Measurements from ENCODE around the gene RTN1. TPM values are rescaled to one million over a fixed set of nuclear protein-coding genes. Genes with fewer than 3 reads are reported as not detected.

RTN1 gene
- total RNA-seq, 4 donors from 2014 or later, result 2.4 to 4.9 (median 4.6) TPM; not detected in 1

DNA sequence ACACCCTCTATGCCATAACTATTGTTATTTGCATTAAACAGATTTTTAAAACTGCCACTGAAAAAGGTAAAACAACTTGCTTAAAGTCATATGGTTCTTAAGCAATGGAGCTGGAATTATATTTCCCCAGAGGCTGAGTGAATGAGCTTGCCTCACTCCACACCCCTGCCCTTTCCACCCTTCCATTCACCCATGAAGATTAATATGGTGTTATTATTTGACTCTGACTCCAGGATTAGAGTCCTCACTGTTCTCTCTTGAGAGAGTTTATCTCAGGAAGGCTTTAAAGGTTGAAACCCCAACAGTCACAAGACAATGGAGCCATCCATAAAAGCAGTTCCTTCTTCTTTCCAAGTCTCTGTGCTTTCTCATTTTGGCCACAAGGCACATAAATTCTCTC, 84.9 kb downstream of the RTN1 start:
- no peak for DNase-seq
- no peaks in the 10 kb centered on the region for H3K27me3 ChIP-seq
- no peaks in the 10 kb centered on the region for H3K9me3 ChIP-seq
- in situ Hi-C loops (cut with MboI; ENCODE audit: low pct_ligation_motif_present in 1 of 4, low pct_unique_long_range_greater_than_20kb in 1 of 4, low sequenced_read_pairs in 3 of 4) (no loop called here), intact Hi-C loops (cut with DNase I; ENCODE audit: low total_unique reads) (no loop called here)
- no peak overlapping the region for H3K4me3 ChIP-seq
- H3K27ac ChIP-seq, result no peak overlapping the region
- peaks cover 0 to 2% (median 0%) of the 10 kb centered on the region in 4 donors for H3K36me3 ChIP-seq
- H3K4me1 ChIP-seq, result no peaks in the 10 kb centered on the region
- TF ChIP-seq, protein P1, sequence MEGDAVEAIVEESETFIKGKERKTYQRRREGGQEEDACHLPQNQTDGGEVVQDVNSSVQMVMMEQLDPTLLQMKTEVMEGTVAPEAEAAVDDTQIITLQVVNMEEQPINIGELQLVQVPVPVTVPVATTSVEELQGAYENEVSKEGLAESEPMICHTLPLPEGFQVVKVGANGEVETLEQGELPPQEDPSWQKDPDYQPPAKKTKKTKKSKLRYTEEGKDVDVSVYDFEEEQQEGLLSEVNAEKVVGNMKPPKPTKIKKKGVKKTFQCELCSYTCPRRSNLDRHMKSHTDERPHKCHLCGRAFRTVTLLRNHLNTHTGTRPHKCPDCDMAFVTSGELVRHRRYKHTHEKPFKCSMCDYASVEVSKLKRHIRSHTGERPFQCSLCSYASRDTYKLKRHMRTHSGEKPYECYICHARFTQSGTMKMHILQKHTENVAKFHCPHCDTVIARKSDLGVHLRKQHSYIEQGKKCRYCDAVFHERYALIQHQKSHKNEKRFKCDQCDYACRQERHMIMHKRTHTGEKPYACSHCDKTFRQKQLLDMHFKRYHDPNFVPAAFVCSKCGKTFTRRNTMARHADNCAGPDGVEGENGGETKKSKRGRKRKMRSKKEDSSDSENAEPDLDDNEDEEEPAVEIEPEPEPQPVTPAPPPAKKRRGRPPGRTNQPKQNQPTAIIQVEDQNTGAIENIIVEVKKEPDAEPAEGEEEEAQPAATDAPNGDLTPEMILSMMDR (IDR thresholded peaks at IDR 0.05), result no peak
- no peak for TF ChIP-seq POLR2AphosphoS5 (IDR thresholded peaks at IDR 0.05)
- no peak for TF ChIP-seq EP300 (IDR thresholded peaks at IDR 0.05; ENCODE audit: low read depth)
- no peak for TF ChIP-seq POLR2A (IDR thresholded peaks at IDR 0.05)

DNA sequence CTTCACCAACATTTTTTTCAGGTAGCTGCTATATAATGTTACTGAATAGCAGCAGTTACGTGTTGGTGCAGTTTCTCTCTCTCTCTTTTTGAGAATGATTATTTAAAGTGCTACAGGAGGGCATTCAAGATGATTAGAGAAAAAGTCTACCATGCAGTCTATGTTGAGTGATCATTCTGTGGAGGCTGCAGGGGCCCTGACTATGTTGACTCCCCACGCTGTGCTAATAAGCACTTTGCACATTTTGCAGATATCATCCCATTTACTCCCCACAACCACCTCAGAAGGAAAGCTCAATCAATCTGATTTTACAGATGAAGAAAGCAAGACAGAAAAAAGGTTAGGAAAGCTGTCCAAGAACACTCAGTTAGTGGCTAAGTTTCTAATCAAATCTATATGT, 87.8 kb downstream of the RTN1 start:
- Histone ChIP-seq H3K27ac (no peak overlapping the region), H3K4me3 (no peak overlapping the region), H3K36me3 (no peaks in the 10 kb centered on the region), H3K27me3 (no peaks in the 10 kb centered on the region), H3K4me1 (no peaks in the 10 kb centered on the region), H3K9me3 (no peaks in the 10 kb centered on the region)
- in situ Hi-C loops (cut with MboI; ENCODE audit: low pct_ligation_motif_present in 1 of 4, low pct_unique_long_range_greater_than_20kb in 1 of 4, low sequenced_read_pairs in 3 of 4) (no loop called here), intact Hi-C loops (cut with DNase I; ENCODE audit: low total_unique reads) (no loop called here)
- DNase-seq, result no peak
- WGBS, 2 donors (ENCODE audit: low coverage in 1 of 2), result 38 to 62% methylated on average over 1 to 2 of the region's 2 CpGs
- no peak for TF ChIP-seq EP300 (IDR thresholded peaks at IDR 0.05; ENCODE audit: low read depth)
- no peak for TF ChIP-seq POLR2AphosphoS5 (IDR thresholded peaks at IDR 0.05)
- TF ChIP-seq, protein P1 (IDR thresholded peaks at IDR 0.05), result no peak
- no peak for TF ChIP-seq POLR2A (IDR thresholded peaks at IDR 0.05)

DNA sequence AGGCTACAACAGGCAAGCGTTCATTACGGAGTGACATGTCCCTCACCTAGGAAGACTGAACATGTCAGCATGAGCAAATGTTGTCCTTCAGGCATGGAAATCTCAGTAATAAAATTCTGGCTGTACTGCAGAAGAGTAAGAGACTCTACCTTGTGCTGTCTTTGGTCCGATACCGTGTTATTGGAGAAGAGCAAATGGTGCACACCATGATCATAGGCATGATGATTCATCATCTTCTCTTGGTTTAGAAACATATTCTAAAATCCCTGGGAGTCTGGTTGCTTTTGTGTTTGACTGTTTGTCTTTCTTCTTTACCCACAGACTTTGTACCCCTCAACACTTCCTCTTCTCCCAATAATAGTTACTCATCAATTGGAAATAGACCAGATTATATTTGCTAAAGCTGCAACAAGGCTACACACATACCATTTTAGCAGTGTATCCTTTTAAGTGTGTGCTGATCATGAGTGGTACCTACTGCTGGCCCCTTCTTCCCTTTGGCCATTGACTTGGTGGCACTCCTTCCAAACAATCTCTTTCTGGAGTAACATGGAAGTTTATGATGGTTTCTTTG, 93.5 kb downstream of the RTN1 start:
- Histone ChIP-seq H3K27me3 (no peaks in the 10 kb centered on the region), H3K36me3 (no peaks in the 10 kb centered on the region), H3K9me3 (no peaks in the 10 kb centered on the region), H3K4me1 (no peaks in the 10 kb centered on the region), H3K4me3 (no peak overlapping the region), H3K27ac (no peak overlapping the region)
- intact Hi-C loops (cut with DNase I; ENCODE audit: low total_unique reads), result no loop called here
- TF ChIP-seq, protein P1 (IDR thresholded peaks at IDR 0.05), result no peak
- TF ChIP-seq POLR2AphosphoS5 (IDR thresholded peaks at IDR 0.05), result no peak
- TF ChIP-seq EP300 (IDR thresholded peaks at IDR 0.05; ENCODE audit: low read depth), result no peak
- TF ChIP-seq POLR2A (IDR thresholded peaks at IDR 0.05), result no peak
- in situ Hi-C loops (cut with MboI; ENCODE audit: low pct_ligation_motif_present in 1 of 4, low pct_unique_long_range_greater_than_20kb in 1 of 4, low sequenced_read_pairs in 3 of 4), result no loop called here
- no peak for DNase-seq
- WGBS, 2 donors (ENCODE audit: low coverage in 1 of 2), result 56 to 94% methylated on average over 2 to 4 of the region's 4 CpGs

DNA sequence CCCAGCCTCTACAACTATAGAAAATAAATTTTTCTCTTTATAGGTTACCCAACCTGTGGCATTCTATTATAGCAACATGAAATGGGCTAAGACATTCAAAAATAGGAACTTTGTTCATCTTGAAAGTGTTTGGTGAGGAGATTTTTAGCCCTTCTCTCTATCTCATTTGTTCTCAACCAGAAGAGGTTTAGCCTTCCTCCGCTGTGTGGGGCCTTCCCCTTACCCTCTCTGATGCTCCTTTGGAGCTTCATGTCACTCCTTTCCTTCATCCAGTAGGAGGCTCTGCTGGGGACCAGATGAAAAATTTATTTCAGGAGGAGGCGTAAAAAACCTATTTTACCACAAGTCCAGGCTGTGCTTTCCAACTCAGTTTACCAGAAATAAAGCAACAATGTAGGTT, 94.1 kb downstream of the RTN1 start:
- intact Hi-C loops (cut with DNase I; ENCODE audit: low total_unique reads) (no loop called here), in situ Hi-C loops (cut with MboI; ENCODE audit: low pct_ligation_motif_present in 1 of 4, low pct_unique_long_range_greater_than_20kb in 1 of 4, low sequenced_read_pairs in 3 of 4) (no loop called here)
- H3K4me3 ChIP-seq, result no peak overlapping the region
- no peak overlapping the region for H3K27ac ChIP-seq
- H3K9me3 ChIP-seq, result no peaks in the 10 kb centered on the region
- no peaks in the 10 kb centered on the region for H3K4me1 ChIP-seq
- TF ChIP-seq, protein P1 (IDR thresholded peaks at IDR 0.05), result no peak
- no peak for DNase-seq
- no peaks in the 10 kb centered on the region for H3K36me3 ChIP-seq
- WGBS, 2 donors (ENCODE audit: low coverage in 1 of 2), result 82 to 84% methylated on average over 2 of the region's 2 CpGs
- H3K27me3 ChIP-seq, result no peaks in the 10 kb centered on the region

Data from transverse colon (tissue), 4 donors.